ENCODE measurements around the gene CXCR3. TPM values are rescaled to one million over a fixed set of nuclear protein-coding genes. Genes with fewer than 3 reads are reported as not detected.

Gene CXCR3
- total RNA-seq, 1 donor from 2014 or later = not detected

GRCh38 chrX:71619986-71620385, 1.7 kb upstream of the CXCR3 start:
- TF ChIP-seq CTCF (conservative IDR thresholded peaks at IDR 0.05) = no peak
- H3K4me1 Mint-ChIP-seq (ENCODE audit: unreplicated experiment) = peaks cover 3% of the 10 kb centered on the region
- H3K27ac Mint-ChIP-seq = no peak overlapping the region
- H3K36me3 Mint-ChIP-seq = no peaks in the 10 kb centered on the region
- DNase-seq (ENCODE audit: extremely low spot score, unreplicated experiment) = no peak
- H3K27me3 Mint-ChIP-seq = no peaks in the 10 kb centered on the region
- H3K4me3 Mint-ChIP-seq = no peak overlapping the region
- no peaks in the 10 kb centered on the region for H3K9me3 Mint-ChIP-seq

- no peak for DNase-seq (ENCODE audit: extremely low spot score, unreplicated experiment)
- Mint-ChIP-seq H3K9me3 (no peaks in the 10 kb centered on the region), H3K27ac (no peak overlapping the region), H3K4me1 (ENCODE audit: unreplicated experiment) (peaks cover 3% of the 10 kb centered on the region), H3K27me3 (no peaks in the 10 kb centered on the region), H3K4me3 (no peak overlapping the region), H3K36me3 (no peaks in the 10 kb centered on the region)
- no peak for TF ChIP-seq CTCF (conservative IDR thresholded peaks at IDR 0.05)
Measured at GRCh38 chrX:71619193-71619592, 882 bp upstream of the CXCR3 start.

- Mint-ChIP-seq H3K27me3 (no peaks in the 10 kb centered on the region), H3K9me3 (no peaks in the 10 kb centered on the region), H3K4me1 (ENCODE audit: unreplicated experiment) (peaks cover 3% of the 10 kb centered on the region), H3K4me3 (no peak overlapping the region), H3K27ac (no peak overlapping the region), H3K36me3 (no peaks in the 10 kb centered on the region)
- DNase-seq (ENCODE audit: extremely low spot score, unreplicated experiment) = no peak
- no peak for TF ChIP-seq CTCF (conservative IDR thresholded peaks at IDR 0.05)
Measured at GRCh38 chrX:71618787-71619186, 476 bp upstream of the CXCR3 start.

GRCh38 chrX:71617742-71618141, 569 bp downstream of the CXCR3 start:
- Mint-ChIP-seq H3K9me3 (no peaks in the 10 kb centered on the region), H3K27me3 (no peaks in the 10 kb centered on the region), H3K4me1 (ENCODE audit: unreplicated experiment) (peaks cover 2% of the 10 kb centered on the region), H3K36me3 (no peaks in the 10 kb centered on the region), H3K4me3 (no peak overlapping the region), H3K27ac (no peak overlapping the region)
- no peak for DNase-seq (ENCODE audit: extremely low spot score, unreplicated experiment)
- TF ChIP-seq CTCF (conservative IDR thresholded peaks at IDR 0.05) = no peak

GRCh38 chrX:71616672-71617529, 1.4 kb downstream of the CXCR3 start:
- TF ChIP-seq CTCF (conservative IDR thresholded peaks at IDR 0.05) = no peak
- Mint-ChIP-seq H3K27ac (no peak overlapping the region), H3K4me1 (ENCODE audit: unreplicated experiment) (no peaks in the 10 kb centered on the region), H3K27me3 (no peaks in the 10 kb centered on the region), H3K4me3 (no peak overlapping the region), H3K9me3 (no peaks in the 10 kb centered on the region), H3K36me3 (no peaks in the 10 kb centered on the region)
- no peak for DNase-seq (ENCODE audit: extremely low spot score, unreplicated experiment)

All from type B pancreatic cell (in vitro differentiated cells).